Activated CD4-positive, alpha-beta T cell treated with anti-CD3 and anti-CD28 coated beads, Interleukin-2, amount 50 U/mL, for 4 hours (primary cell): Measurements from ENCODE around the gene TNFRSF1B.
"Not testable (repeated sequence)": the region's sequence is repeated elsewhere in the genome, so short reads cannot be mapped to it uniquely, and the experiment has no call there.

Source experiments
- DNase-seq, 2 experiments: peaks; one replicate each; pipeline ENCODE4 v3.0.0-alpha.2; 2020

TNFRSF1B gene

GRCh38 chr1:12194666-12195216 is 27.9 kb downstream of the TNFRSF1B start:
- DNase-seq = no peak

GRCh38 chr1:12195416-12195815 is 28.6 kb downstream of the TNFRSF1B start:
- DNase-seq = no peak

GRCh38 chr1:12196641-12197482 is 30.1 kb downstream of the TNFRSF1B start:
- no peak for DNase-seq

- DNase-seq = no peak
Observed at GRCh38 chr1:12197483-12197880, 30.7 kb downstream of the TNFRSF1B start.

- DNase-seq = no peak
Observed at GRCh38 chr1:12200208-12200607, 33.4 kb downstream of the TNFRSF1B start.

- no peak for DNase-seq
Observed at GRCh38 chr1:12201352-12202189, 34.8 kb downstream of the TNFRSF1B start.

- no peak for DNase-seq
Observed at GRCh38 chr1:12202190-12202497, 35.4 kb downstream of the TNFRSF1B start.

GRCh38 chr1:12202577-12202976 is 35.8 kb downstream of the TNFRSF1B start:
- no peak for DNase-seq

- DNase-seq = no peak
Observed at GRCh38 chr1:12203216-12204007, 36.6 kb downstream of the TNFRSF1B start.

- DNase-seq = peak; percentile 42 to 52
Observed at GRCh38 chr1:12204140-12204539, 37.3 kb downstream of the TNFRSF1B start.

GRCh38 chr1:12204754-12205658 is 38.2 kb downstream of the TNFRSF1B start:
- no peak for DNase-seq

- no peak for DNase-seq
Observed at GRCh38 chr1:12206238-12206637, 39.4 kb downstream of the TNFRSF1B start.

- DNase-seq = no peak
Observed at GRCh38 chr1:12206792-12207424, 40.1 kb downstream of the TNFRSF1B start.

GRCh38 chr1:12208271-12208670 is 41.5 kb downstream of the TNFRSF1B start:
- no peak for DNase-seq

- DNase-seq = peak; percentile 84 to 87
Observed at GRCh38 chr1:12208764-12209494, 42.1 kb downstream of the TNFRSF1B start.

- DNase-seq = no peak
Observed at GRCh38 chr1:12209495-12209832, 42.7 kb downstream of the TNFRSF1B start.

GRCh38 chr1:12215118-12215961 is 48.5 kb downstream of the TNFRSF1B start:
- DNase-seq = no peak

- no peak for DNase-seq
Observed at GRCh38 chr1:12219800-12220199, 53.0 kb downstream of the TNFRSF1B start.

GRCh38 chr1:12220890-12221289 is 54.1 kb downstream of the TNFRSF1B start:
- no peak for DNase-seq

GRCh38 chr1:12222700-12223099 is 55.9 kb downstream of the TNFRSF1B start:
- not testable (repeated sequence) for DNase-seq
